ENCODE data around the gene CLASP2.

The CLASP2 gene

GRCh38 chr3:33636125-33636850 is 81.8 kb downstream of the CLASP2 start:
- DNase-seq (ENCODE audit: low read depth in 2 of 2), result no peak

- no peak for DNase-seq (ENCODE audit: low read depth in 2 of 2)
Observed at GRCh38 chr3:33634262-33634661, 83.8 kb downstream of the CLASP2 start.

- DNase-seq (ENCODE audit: low read depth in 2 of 2), result no peak
Observed at GRCh38 chr3:33629219-33629618, 88.8 kb downstream of the CLASP2 start.

GRCh38 chr3:33624756-33625155 is 93.3 kb downstream of the CLASP2 start:
- DNase-seq (ENCODE audit: low read depth in 2 of 2), result no peak

- DNase-seq (ENCODE audit: low read depth in 2 of 2), result no peak
Observed at GRCh38 chr3:33613041-33613440, 105.0 kb downstream of the CLASP2 start.

GRCh38 chr3:33612607-33613006 is 105.4 kb downstream of the CLASP2 start:
- DNase-seq (ENCODE audit: low read depth in 2 of 2), result no peak

GRCh38 chr3:33602829-33603228 is 115.2 kb downstream of the CLASP2 start:
- DNase-seq (ENCODE audit: low read depth in 2 of 2), result no peak

- no peak for DNase-seq (ENCODE audit: low read depth in 2 of 2)
Observed at GRCh38 chr3:33597257-33597689, 120.8 kb downstream of the CLASP2 start.

GRCh38 chr3:33592999-33593398 is 125.1 kb downstream of the CLASP2 start:
- no peak for DNase-seq (ENCODE audit: low read depth in 2 of 2)

GRCh38 chr3:33590541-33590940 is 127.5 kb downstream of the CLASP2 start:
- no peak for DNase-seq (ENCODE audit: low read depth in 2 of 2)

- no peak for DNase-seq (ENCODE audit: low read depth in 2 of 2)
Observed at GRCh38 chr3:33586402-33586801, 131.7 kb downstream of the CLASP2 start.

- no peak for DNase-seq (ENCODE audit: low read depth in 2 of 2)
Observed at GRCh38 chr3:33582234-33582633, 135.8 kb downstream of the CLASP2 start.

- no peak for DNase-seq (ENCODE audit: low read depth in 2 of 2)
Observed at GRCh38 chr3:33581666-33582065, 136.4 kb downstream of the CLASP2 start.

- no peak for DNase-seq (ENCODE audit: low read depth in 2 of 2)
Observed at GRCh38 chr3:33579840-33580239, 138.2 kb downstream of the CLASP2 start.

- DNase-seq (ENCODE audit: low read depth in 2 of 2), result no peak
Observed at GRCh38 chr3:33579178-33579510, 138.9 kb downstream of the CLASP2 start.

GRCh38 chr3:33578325-33579177 is 139.5 kb downstream of the CLASP2 start:
- DNase-seq (ENCODE audit: low read depth in 2 of 2), result no peak

- DNase-seq (ENCODE audit: low read depth in 2 of 2), result no peak
Observed at GRCh38 chr3:33577588-33577987, 140.5 kb downstream of the CLASP2 start.

GRCh38 chr3:33577173-33577572 is 140.9 kb downstream of the CLASP2 start:
- DNase-seq (ENCODE audit: low read depth in 2 of 2), result no peak

- DNase-seq (ENCODE audit: low read depth in 2 of 2), result no peak
Observed at GRCh38 chr3:33575311-33575710, 142.7 kb downstream of the CLASP2 start.

GRCh38 chr3:33557829-33558228 is 160.2 kb downstream of the CLASP2 start:
- no peak for DNase-seq (ENCODE audit: low read depth in 2 of 2)

GRCh38 chr3:33557279-33557678 is 160.8 kb downstream of the CLASP2 start:
- no peak for DNase-seq (ENCODE audit: low read depth in 2 of 2)

- DNase-seq (ENCODE audit: low read depth in 2 of 2), result no peak
Observed at GRCh38 chr3:33547101-33547500, 171.0 kb downstream of the CLASP2 start.

GRCh38 chr3:33544126-33544525 is 173.9 kb downstream of the CLASP2 start:
- no peak for DNase-seq (ENCODE audit: low read depth in 2 of 2)

All from stimulated activated CD4-positive, alpha-beta T cell treated with anti-CD3 and anti-CD28 coated beads, Interleukin-1b, Interleukin-23, amount 100 ng/mL, for 4 hours (primary cell).